Stimulated activated CD8-positive, alpha-beta memory T cell treated with anti-CD3 and anti-CD28 coated beads, Interleukin-12 subunit alpha, Interleukin-12 subunit beta, amount 100 ng/mL, for 1 hour (primary cell): ENCODE measurements around the gene DSG2.

Source experiments
- DNase-seq: peaks from one replicate; pipeline ENCODE4 v3.0.0-alpha.2; 2020; ENCODE audit warnings: low read depth

The DSG2 gene

DNA sequence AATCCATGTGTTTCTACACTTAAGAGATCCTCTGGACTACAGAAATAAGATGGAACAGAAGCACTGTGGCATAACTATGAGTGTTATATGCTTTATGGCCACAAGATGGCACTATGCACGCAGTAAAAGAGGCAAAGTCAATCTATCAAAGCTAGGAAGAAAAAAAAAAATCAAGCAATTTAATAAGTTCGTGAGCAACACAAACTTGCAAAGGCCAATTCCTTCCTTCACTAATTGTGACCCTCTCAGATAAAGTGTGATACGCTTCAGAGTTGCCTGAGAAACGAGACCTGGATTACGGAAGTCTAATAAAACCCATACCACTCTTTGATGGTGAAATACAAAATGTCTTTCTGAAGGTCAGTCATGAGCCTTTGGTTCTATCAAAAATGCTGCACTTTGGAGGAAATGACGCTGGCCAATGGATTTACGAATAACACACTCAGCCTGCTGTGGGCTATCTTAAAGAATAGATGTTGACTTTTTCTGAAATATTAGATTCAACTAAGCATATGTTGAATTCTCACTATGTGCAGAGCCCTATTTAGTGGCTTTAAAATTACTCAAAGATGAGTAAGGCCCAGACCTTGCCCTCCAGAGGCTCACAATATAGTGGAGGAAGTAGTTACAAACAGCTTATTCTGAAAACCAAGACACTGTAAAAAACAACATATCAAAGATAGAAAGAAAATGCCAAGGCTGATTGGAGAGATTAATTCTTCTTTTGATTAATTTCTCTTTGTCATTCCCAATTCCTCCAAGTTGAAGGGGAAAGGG is 58.2 kb downstream of the DSG2 start:
- DNase-seq = peak; percentile 16

- no peak for DNase-seq
These were observed 59.5 kb downstream of the DSG2 start for GRCh38 chr18:31557446-31557845.

- no peak for DNase-seq
These were observed 60.6 kb downstream of the DSG2 start for GRCh38 chr18:31558567-31558966.

DNA sequence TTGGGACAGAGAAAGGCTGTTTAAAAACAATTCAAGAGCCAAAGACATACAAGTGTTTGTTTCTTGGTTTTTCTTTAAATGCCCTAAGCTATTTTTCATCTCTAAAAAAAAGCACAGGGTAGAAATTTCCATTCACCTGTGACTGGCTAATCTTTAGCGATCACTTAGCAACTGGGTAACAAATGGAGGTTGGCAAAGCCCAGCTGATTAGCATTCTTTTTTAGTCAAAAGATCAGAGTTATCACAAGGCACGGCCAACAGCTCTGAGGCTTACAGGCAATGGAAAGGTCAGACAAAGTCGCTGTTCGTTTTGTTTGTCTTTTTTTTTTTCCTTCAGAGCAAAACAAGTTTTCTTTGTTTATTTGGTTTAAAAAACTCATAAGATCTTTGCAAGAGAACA is 64.7 kb downstream of the DSG2 start:
- no peak for DNase-seq

DNA sequence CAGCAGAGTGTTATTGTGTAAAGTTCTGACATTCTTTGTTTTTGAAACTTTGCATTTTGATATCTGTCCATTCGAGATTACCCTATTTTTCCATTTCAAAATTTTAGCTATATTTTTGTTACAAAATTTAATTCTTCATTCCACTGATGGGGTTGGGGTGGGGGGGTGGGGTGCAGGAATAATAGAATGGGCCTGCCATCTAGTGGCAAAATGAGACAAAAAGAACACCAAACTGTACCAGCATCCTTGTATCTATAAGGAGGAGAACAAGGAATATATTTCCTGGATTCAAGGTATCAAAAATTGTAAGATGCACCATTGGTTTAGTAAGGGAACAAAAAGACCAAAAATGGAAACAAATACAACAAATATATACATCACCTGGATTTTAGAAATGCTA is 65.8 kb downstream of the DSG2 start:
- no peak for DNase-seq

GRCh38 chr18:31565345-31565744 is 67.4 kb downstream of the DSG2 start:
- no peak for DNase-seq

DNA sequence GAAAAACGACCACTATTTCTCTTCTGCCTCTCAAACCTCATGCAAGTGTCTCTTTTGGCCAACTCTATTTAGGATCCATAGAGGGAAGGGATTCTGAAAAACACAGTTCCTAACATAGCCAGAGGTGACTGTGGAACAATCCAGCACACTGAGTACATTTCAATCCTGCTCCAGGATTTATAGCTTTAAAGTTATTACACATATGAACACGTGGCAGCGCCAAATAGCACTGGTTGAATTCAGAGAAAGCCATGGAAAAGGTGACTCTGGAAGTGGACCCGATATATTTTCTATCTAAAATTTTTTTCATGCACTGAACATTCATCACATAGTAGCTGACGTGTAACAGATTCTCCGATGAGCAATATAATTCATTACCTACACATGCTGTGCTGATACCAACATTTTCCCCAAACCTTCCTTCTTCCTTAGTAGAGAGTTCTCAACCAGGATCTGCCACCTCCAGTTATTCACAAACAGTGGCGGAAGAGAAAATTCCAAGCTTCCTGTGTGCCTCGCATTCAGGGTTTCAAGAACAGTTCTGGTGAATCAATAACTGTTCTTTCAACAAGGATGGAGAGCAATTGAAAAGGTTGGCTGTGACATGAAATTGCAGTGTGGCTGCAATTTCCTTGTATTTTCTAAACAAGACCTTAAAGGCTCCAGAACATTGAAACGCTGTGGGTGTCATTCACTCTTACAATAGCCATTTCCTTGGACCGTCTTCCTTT is 68.0 kb downstream of the DSG2 start:
- DNase-seq = no peak

- DNase-seq = no peak
These were observed 68.8 kb downstream of the DSG2 start for GRCh38 chr18:31566576-31567306.

DNA sequence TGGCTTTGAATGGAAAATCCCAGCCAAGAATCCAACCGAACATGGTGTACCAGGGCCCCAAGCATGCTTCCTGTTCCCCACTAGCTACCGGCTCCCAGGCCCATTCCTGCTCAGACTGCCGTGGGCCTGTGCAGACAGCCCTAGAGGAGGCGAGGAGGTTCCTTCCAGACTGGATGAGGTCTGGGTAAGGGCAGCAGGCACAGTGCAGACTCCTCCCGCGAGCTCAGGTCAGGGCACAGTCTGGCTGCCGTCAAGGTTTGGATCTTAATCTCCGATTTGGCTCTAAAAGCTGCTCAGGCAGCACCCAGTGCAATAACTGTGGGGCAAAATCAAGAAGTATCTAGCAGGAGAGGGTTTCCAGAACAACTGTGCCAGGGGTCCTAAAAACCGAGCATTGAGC is 74.4 kb downstream of the DSG2 start:
- no peak for DNase-seq

- DNase-seq = no peak
These were observed 75.1 kb downstream of the DSG2 start for GRCh38 chr18:31573051-31573450.

DNA sequence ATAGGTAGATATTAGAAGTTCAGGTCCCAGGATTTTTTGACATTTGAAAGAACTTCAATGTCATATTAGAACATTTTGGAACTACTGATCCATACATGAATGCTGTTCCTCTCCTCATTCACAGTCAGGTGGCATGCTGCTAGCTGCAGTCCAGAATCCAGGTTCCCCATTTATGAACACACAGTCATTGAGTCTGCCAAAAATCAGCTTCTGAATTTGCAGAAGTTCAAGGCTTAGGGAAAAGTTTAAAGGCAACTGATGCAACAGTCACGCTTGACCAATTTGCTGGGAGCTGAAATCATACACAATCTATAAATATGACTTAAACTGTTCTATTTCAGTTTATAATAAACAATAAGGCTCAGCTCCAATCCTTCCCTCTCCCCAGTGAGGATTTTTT is 76.4 kb downstream of the DSG2 start:
- DNase-seq = no peak

- no peak for DNase-seq
These were observed 77.7 kb downstream of the DSG2 start for GRCh38 chr18:31575515-31576257.

DNA sequence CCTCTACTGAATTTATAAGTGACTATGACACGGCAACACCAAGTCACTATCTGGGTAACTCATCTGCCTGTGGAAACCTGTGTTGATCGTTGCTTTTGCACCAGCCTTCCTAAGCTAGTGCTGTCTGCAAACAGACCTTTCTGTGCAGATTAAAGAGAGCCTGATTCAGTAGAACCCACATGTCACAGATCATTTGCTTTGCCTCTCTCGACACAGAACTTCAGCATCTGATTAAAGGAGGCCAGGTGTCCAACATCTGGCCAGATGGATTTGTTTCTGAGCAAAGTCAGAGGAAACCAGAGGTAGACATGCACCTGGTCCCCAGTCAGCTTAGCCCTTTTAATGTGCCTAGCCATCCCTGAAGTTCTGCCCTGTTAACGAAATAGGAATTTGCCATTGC is 78.7 kb downstream of the DSG2 start:
- no peak for DNase-seq

DNA sequence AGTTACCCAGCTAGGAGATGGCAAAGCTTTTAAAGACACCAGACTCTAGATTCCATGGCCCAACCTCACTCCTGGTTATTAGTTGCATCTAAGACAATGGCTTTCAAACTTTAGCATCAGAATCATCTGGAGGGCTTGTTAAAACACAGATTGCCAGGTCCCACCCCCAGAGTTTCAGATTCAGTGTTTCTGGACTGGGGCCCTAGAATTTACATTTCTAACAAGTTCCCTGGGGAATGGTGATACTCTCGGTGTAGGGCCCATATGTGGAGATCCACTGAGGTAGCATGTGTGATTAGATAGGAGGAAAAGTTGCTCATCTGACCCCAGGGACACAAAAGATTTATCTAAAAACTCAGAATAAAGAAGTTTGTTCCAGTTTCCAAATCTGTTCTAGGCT is 79.2 kb downstream of the DSG2 start:
- no peak for DNase-seq

- DNase-seq = no peak
These were observed 80.1 kb downstream of the DSG2 start for GRCh38 chr18:31578126-31578525.

DNA sequence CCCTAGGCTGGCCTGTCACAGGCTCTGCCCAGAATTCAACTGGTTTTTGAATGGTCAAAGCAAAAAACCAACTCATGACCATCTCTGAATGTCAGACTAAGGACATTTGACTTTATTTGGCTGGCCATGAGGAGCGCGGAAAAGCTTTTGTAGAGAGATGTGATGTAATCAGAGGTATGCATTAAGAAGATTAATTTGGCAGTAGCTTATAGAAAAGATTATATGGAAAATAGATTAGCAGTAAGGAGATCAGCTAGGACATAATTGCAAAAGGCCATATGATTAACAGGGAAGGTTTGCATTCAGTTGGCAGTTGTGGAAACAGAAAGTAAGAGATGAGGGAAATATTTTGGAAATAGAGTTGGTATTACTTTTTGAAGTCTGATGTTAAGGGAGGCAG is 81.4 kb downstream of the DSG2 start:
- no peak for DNase-seq

DNA sequence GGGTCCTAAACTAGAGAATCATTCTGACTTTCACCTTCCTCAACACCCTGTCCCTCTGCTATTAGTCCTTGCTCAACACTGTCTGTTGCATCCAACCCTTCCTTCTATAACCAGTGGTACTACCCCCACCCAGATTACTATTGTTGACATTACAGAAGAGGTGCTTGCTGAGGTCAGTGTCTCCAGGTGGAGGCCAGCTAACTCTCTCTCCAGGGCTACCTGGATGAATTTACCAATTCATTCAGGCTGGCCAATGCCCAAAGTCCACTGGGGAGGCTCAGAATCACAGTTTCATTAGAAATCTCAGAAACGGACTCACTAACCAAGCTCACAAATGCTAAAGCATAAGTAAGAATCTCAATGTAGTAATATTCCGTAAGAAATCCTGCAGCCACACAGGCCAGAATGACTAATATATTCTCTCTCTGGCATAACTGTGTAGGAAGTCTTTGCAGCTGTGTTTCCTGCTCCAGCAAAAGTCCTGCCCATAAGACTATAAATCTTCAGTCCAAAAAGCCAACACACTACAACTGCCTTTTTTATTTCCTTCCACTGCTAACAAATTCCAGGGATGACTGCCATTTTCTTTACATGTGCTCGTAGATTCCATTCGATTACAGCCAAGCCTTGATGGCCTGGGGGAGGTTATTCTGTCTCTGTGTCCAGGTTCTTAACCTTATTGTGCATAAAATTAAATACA is 83.7 kb downstream of the DSG2 start:
- no peak for DNase-seq

- DNase-seq = no peak
These were observed 85.3 kb downstream of the DSG2 start for GRCh38 chr18:31583185-31583854.

GRCh38 chr18:31585991-31586390 is 88.0 kb downstream of the DSG2 start:
- DNase-seq = no peak

- no peak for DNase-seq
These were observed 88.6 kb downstream of the DSG2 start for GRCh38 chr18:31586616-31587015.

- no peak for DNase-seq
These were observed 89.6 kb downstream of the DSG2 start for GRCh38 chr18:31587529-31587928.
